ENCODE results near the gene FSTL5. TPM values are rescaled to one million over a fixed set of nuclear protein-coding genes. Genes with fewer than 3 reads are reported as not detected.

The FSTL5 gene
- total and polyA plus RNA-seq, 2 experiments from 2014 or later, result 0.29 to 0.57 TPM

- H3K4me1 ChIP-seq (ENCODE audit: insufficient read depth), result no peaks in the 10 kb centered on the region
- no peak overlapping the region for H2AFZ ChIP-seq
- H3K4me2 ChIP-seq, result no peak overlapping the region
- no peaks in the 10 kb centered on the region for H3K9me3 ChIP-seq (ENCODE audit: low read depth)
- H3K36me3 ChIP-seq (replicated peaks; ENCODE audit: insufficient read depth, low read depth), result no peaks in the 10 kb centered on the region
- H3K79me2 ChIP-seq, result no peaks in the 10 kb centered on the region
- no peaks in the 10 kb centered on the region for H3K27me3 ChIP-seq
- no peaks in the 10 kb centered on the region for H3K9me2 ChIP-seq (replicated peaks; ENCODE audit: insufficient read depth)
- no peaks in the 10 kb centered on the region for H4K20me1 ChIP-seq (ENCODE audit: insufficient read depth, poor library complexity, severe bottlenecking)
- no peak overlapping the region for H3K4me3 ChIP-seq
- no peak overlapping the region for H3K27ac ChIP-seq
- TF ChIP-seq, protein P1, sequence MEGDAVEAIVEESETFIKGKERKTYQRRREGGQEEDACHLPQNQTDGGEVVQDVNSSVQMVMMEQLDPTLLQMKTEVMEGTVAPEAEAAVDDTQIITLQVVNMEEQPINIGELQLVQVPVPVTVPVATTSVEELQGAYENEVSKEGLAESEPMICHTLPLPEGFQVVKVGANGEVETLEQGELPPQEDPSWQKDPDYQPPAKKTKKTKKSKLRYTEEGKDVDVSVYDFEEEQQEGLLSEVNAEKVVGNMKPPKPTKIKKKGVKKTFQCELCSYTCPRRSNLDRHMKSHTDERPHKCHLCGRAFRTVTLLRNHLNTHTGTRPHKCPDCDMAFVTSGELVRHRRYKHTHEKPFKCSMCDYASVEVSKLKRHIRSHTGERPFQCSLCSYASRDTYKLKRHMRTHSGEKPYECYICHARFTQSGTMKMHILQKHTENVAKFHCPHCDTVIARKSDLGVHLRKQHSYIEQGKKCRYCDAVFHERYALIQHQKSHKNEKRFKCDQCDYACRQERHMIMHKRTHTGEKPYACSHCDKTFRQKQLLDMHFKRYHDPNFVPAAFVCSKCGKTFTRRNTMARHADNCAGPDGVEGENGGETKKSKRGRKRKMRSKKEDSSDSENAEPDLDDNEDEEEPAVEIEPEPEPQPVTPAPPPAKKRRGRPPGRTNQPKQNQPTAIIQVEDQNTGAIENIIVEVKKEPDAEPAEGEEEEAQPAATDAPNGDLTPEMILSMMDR (IDR thresholded peaks at IDR 0.05; ENCODE audit: poor library complexity), result no peak
- TF ChIP-seq EZH2 (IDR thresholded peaks at IDR 0.05; ENCODE audit: borderline replicate concordance) (no peak), EZH2phosphoT487 (IDR thresholded peaks at IDR 0.05; ENCODE audit: low read depth, severe bottlenecking, unreplicated experiment) (no peak)
- no peak for DNase-seq (ENCODE audit: low spot score)
- 86% methylated on average over 6 of the region's 6 CpGs for WGBS (ENCODE audit: low lambda C conversion rate, missing lambda C conversion rate)
Observed at GRCh38 chr4:161342881-161343568, 820.8 kb downstream of the FSTL5 start.

DNA sequence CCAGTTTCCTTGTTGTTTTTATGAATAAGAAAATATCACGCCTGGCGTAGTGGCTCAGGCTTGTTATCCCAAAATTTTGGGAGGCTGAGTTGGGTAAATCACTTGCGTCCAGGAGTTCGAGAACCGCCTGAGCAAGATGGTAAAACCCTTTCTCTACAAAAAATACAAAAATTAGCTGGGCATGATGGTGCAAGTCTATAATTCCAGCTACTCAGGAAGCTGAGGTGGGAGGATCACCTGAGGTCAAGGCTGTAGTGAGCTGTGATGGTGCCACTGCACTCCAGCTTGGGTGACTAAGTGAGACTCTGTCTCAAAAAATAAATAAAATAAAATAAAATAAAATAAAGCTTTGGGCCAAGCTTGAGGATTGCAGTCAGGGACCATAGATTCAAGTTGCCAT lies 827.2 kb downstream of the FSTL5 start:
- DNase-seq (ENCODE audit: low spot score), result no peak
- TF ChIP-seq, protein P1 (IDR thresholded peaks at IDR 0.05; ENCODE audit: poor library complexity), result no peak
- TF ChIP-seq EZH2 (IDR thresholded peaks at IDR 0.05; ENCODE audit: borderline replicate concordance) (no peak), EZH2phosphoT487 (IDR thresholded peaks at IDR 0.05; ENCODE audit: low read depth, severe bottlenecking, unreplicated experiment) (no peak)

GRCh38 chr4:161336016-161336530 lies 827.7 kb downstream of the FSTL5 start:
- H3K4me2 ChIP-seq, result no peak overlapping the region
- no peaks in the 10 kb centered on the region for H3K79me2 ChIP-seq
- no peak overlapping the region for H3K4me3 ChIP-seq
- no peaks in the 10 kb centered on the region for H3K9me2 ChIP-seq (replicated peaks; ENCODE audit: insufficient read depth)
- WGBS (ENCODE audit: low lambda C conversion rate, missing lambda C conversion rate), result 28% methylated on average over 2 of the region's 2 CpGs
- no peaks in the 10 kb centered on the region for H3K36me3 ChIP-seq (replicated peaks; ENCODE audit: insufficient read depth, low read depth)
- no peak overlapping the region for H3K27ac ChIP-seq
- no peaks in the 10 kb centered on the region for H3K4me1 ChIP-seq (ENCODE audit: insufficient read depth)
- no peaks in the 10 kb centered on the region for H4K20me1 ChIP-seq (ENCODE audit: insufficient read depth, poor library complexity, severe bottlenecking)
- H2AFZ ChIP-seq, result no peak overlapping the region
- no peaks in the 10 kb centered on the region for H3K27me3 ChIP-seq
- no peaks in the 10 kb centered on the region for H3K9me3 ChIP-seq (ENCODE audit: low read depth)
- TF ChIP-seq EZH2phosphoT487 (IDR thresholded peaks at IDR 0.05; ENCODE audit: low read depth, severe bottlenecking, unreplicated experiment), result no peak
- TF ChIP-seq, protein P1 (IDR thresholded peaks at IDR 0.05; ENCODE audit: poor library complexity), result no peak
- no peak for TF ChIP-seq EZH2 (IDR thresholded peaks at IDR 0.05; ENCODE audit: borderline replicate concordance)
- DNase-seq (ENCODE audit: low spot score), result peak; percentile 34

More for the DNA sequence above, 827.2 kb downstream of the FSTL5 start:
- WGBS (ENCODE audit: low lambda C conversion rate, missing lambda C conversion rate), result 88% methylated on average over 5 of the region's 5 CpGs
- H3K4me3 ChIP-seq, result no peak overlapping the region
- H2AFZ ChIP-seq, result no peak overlapping the region
- H3K9me2 ChIP-seq (replicated peaks; ENCODE audit: insufficient read depth), result no peaks in the 10 kb centered on the region
- H3K9me3 ChIP-seq (ENCODE audit: low read depth), result no peaks in the 10 kb centered on the region
- no peaks in the 10 kb centered on the region for H4K20me1 ChIP-seq (ENCODE audit: insufficient read depth, poor library complexity, severe bottlenecking)
- no peaks in the 10 kb centered on the region for H3K79me2 ChIP-seq
- no peak overlapping the region for H3K27ac ChIP-seq
- no peak overlapping the region for H3K4me2 ChIP-seq
- H3K36me3 ChIP-seq (replicated peaks; ENCODE audit: insufficient read depth, low read depth), result no peaks in the 10 kb centered on the region
- H3K27me3 ChIP-seq, result no peaks in the 10 kb centered on the region
- H3K4me1 ChIP-seq (ENCODE audit: insufficient read depth), result no peaks in the 10 kb centered on the region

Data from hepatocyte (in vitro differentiated cells).